ENCODE measurements around the gene CAMSAP3. TPM values are rescaled to one million over a fixed set of nuclear protein-coding genes. Genes with fewer than 3 reads are reported as not detected.
"Not testable (repeated sequence)": the region's sequence is repeated elsewhere in the genome, so short reads cannot be mapped to it uniquely, and the experiment has no call there.

CAMSAP3 gene
- total RNA-seq, 1 donor from 2014 or later = 12.6 TPM

- Histone ChIP-seq H3K36me3 (ENCODE audit: control insufficient read depth, insufficient read depth, low read length) (no peaks in the 10 kb centered on the region), H3K27me3 (ENCODE audit: control insufficient read depth, insufficient read depth, low read length) (no peaks in the 10 kb centered on the region), H3K4me3 (ENCODE audit: low read depth, low read length) (no peak overlapping the region)
- TF ChIP-seq CTCF (IDR thresholded peaks at IDR 0.05; ENCODE audit: insufficient read depth, low read length, poor library complexity, severe bottlenecking) = no peak
- no peak for DNase-seq (ENCODE audit: low read depth)
Measured at GRCh38 chr19:7640803-7641202, 45.1 kb downstream of the CAMSAP3 start.

GRCh38 chr19:7641290-7642276 lies 45.9 kb downstream of the CAMSAP3 start:
- Histone ChIP-seq H3K4me3 (ENCODE audit: low read depth, low read length) (no peak overlapping the region), H3K36me3 (ENCODE audit: control insufficient read depth, insufficient read depth, low read length) (no peaks in the 10 kb centered on the region), H3K27me3 (ENCODE audit: control insufficient read depth, insufficient read depth, low read length) (no peaks in the 10 kb centered on the region)
- TF ChIP-seq CTCF (IDR thresholded peaks at IDR 0.05; ENCODE audit: insufficient read depth, low read length, poor library complexity, severe bottlenecking) = no peak
- DNase-seq (ENCODE audit: low read depth) = no peak

DNA sequence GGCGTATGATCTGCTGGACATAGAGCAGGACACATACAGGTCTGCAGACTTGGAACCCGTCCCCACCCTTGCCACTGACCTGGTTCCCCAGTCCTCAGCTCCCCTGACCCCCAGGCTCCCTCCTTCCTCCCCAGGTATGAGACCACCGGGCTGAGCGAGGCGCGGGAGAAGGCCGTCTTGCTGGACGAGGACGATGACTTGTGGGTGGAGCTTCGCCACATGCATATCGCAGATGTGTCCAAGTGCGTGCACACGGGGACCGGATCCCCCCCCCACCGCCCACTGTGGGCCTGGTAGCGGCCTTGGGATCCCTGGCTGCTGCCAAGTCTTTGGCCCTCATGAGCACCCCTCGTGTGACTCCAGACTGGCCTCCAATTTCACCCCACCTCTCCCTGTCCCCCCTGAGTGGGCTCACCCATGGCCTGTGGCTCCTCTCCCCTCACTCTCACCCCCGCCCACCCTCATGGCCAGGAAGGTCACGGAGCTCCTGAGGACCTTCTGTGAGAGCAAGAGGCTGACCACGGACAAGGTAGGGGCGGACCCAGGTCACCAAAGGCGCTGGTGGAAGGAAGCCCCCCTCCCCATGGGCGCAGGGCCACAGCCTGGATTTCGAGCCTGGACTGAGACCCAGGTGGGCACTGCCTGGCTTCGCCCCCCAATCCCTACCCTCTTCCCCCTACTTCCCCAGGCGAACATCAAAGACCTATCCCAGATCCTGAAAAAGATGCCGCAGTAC lies 46.8 kb downstream of the CAMSAP3 start:
- no peak for DNase-seq (ENCODE audit: low read depth)
- Histone ChIP-seq H3K27me3 (ENCODE audit: control insufficient read depth, insufficient read depth, low read length) (no peaks in the 10 kb centered on the region), H3K36me3 (ENCODE audit: control insufficient read depth, insufficient read depth, low read length) (no peaks in the 10 kb centered on the region), H3K4me3 (ENCODE audit: low read depth, low read length) (no peak overlapping the region)
- TF ChIP-seq CTCF (IDR thresholded peaks at IDR 0.05; ENCODE audit: insufficient read depth, low read length, poor library complexity, severe bottlenecking) = no peak

GRCh38 chr19:7643031-7643415 lies 47.4 kb downstream of the CAMSAP3 start:
- Histone ChIP-seq H3K36me3 (ENCODE audit: control insufficient read depth, insufficient read depth, low read length) (no peaks in the 10 kb centered on the region), H3K4me3 (ENCODE audit: low read depth, low read length) (no peak overlapping the region), H3K27me3 (ENCODE audit: control insufficient read depth, insufficient read depth, low read length) (no peaks in the 10 kb centered on the region)
- DNase-seq (ENCODE audit: low read depth) = no peak
- no peak for TF ChIP-seq CTCF (IDR thresholded peaks at IDR 0.05; ENCODE audit: insufficient read depth, low read length, poor library complexity, severe bottlenecking)

DNA sequence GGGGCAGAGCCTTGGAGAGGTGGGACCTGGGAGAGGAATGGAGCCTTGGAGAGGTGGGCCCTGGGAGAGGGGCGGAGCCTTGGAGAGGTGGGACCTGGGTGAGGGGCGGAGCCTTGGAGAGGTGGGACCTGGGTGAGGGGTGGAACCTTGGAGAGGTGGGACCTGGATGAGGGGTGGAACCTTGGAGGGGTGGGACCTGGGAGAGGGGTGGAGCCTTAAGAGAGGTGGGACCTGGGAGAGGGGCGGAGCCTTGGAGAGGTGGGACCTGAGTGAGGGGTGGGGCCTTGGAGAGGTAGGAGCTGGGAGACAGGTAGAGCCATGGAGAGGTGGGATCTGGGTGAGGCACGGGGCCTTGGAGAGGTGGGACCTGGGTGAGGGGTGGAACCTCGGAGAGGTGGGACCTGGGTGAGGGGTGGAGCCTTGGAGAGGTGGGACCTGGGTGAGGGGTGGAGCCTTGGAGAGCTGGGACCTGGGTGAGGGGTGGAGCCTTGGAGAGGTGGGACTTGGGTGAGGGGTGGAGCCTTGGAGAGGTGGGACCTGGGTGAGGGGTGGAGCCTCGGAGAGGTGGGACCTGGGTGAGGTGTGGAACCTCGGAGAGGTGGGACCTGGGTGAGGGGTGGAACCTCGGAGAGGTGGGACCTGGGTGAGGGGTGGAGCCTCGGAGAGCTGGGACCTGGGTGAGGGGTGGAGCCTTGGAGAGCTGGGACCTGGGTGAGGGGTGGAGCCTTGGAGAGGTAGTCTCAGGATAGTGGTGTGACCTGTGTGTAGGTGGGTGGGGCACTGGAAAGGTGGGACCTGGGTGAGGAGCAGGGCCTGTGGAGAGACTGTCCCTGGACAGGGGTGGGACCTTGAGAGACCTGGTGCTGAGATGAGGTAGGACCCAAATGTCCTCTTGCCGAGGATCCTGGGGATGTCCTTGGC lies 48.2 kb downstream of the CAMSAP3 start:
- not testable (repeated sequence) for DNase-seq (ENCODE audit: low read depth); H3K27me3 ChIP-seq (ENCODE audit: control insufficient read depth, insufficient read depth, low read length); H3K36me3 ChIP-seq (ENCODE audit: control insufficient read depth, insufficient read depth, low read length)

More for the DNA sequence above, 48.2 kb downstream of the CAMSAP3 start:
- not testable (repeated sequence) for H3K4me3 ChIP-seq (ENCODE audit: low read depth, low read length)

Measured in kidney epithelial cell (primary cell).